Midbrain (tissue), 1 donor: ENCODE results near the gene EPC1.
A peak's percentile ranks its signal among the peaks of the same experiment; 100 is the strongest.

ENCODE experiments used
- DNase-seq: peaks from one replicate; lab custom pipeline; 2025; lab: John Stamatoyannopoulos, UW

The EPC1 gene

GRCh38 chr10:32332299-32332750 is 14.6 kb downstream of the EPC1 start:
- DNase-seq: no peak

DNA sequence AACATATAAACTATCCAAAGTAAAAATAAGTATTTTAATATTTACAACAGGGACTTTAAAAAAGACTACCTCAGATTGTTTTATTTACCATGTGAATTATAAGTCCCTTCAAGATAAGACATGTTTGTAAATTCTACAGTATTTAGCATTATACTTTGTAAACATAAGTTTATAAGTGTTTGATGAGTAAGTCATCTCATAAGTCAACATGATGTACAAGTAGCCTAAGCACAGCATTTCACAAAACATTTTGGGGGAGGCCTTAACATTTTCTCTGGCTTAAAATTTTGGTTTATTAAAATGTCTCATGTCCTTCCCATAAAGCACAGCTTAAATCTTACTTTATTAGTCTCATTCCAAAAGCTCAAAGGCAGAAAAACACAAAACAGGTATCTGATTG is 15.4 kb downstream of the EPC1 start:
- no peak for DNase-seq

DNA sequence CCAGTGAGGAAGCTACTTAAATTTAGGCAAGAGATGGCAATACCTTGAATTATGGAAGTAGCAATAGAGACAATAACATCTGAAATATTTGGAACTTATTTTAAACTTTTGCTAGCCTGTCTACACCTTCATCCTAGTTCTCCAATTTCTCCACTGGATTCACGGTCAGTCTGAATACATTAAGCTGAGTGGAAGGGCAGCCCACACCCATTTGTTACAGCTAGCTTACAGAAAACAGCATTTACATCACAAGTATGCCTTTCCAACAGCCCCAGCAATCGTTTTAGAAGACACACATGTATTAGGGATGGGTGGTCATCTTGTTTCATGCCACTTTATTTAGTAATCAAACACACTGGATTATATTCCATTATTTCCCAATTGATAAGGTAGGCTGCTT is 16.7 kb downstream of the EPC1 start:
- no peak for DNase-seq

DNA sequence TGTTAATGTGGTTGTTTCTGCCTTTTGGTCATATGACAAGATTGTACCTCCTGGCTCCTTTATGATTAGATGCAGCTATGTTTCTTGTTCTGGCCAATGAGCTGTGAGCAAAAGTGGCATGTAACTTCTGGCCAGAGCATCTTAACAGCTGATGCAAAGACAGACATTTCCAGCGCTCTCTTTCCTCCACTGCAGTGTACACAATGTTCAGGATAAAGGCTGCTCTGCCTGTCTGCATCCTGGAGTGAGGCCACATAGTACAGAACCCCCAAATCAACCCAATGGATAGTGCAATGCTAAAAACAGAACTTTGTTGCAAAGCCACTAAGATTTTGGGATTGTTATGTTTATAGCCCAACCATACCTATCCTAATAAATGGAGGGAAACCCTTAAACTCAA is 17.9 kb downstream of the EPC1 start:
- DNase-seq: no peak

- DNase-seq: no peak
Measured at GRCh38 chr10:32328499-32328898, 18.5 kb downstream of the EPC1 start.

DNA sequence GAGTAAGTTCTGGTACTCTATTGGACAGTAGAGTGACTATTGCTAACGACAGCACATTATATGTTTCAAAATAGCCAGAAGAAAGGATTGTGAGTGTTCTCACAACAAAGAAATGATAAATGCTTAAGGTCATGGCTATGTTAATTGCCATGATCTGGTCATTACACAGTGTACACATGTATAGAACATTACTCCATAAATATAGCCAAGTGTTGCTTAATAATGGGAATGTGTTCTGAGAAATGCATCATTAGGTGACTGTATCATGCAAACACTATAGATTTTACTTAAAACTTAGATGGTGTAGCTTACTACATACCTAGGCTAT is 19.6 kb downstream of the EPC1 start:
- DNase-seq: no peak

DNA sequence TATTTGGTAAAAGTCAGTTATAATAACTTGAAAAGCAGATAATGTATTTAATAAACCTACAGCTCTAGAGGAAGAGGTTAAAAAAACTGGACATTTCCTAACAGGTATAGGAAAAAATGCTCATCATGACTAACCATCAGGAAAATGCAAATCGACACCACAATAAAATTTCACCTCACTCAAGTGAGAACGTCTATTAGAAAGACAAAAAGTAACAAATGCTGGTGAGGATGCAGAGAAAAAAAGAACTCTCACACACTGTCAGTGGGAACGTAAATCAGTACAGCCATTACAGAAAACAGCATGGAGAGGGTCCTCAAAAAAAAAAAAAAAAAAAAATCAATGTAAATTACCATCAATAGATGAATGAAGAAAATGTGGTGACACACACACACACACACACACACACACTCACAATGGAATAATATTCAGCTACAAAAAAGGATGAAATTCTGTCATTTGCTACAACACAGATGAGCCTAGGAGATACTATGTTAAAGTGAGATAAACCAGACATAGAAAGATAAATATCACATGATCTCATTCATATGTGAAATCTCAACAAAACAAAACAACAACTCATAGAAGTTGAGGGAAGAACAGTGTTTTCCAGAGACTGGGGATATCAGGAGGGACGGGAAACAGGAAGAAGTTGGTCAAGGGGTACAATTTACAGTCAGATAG is 20.1 kb downstream of the EPC1 start:
- DNase-seq: no peak

- DNase-seq: no peak
Measured at GRCh38 chr10:32326119-32326518, 20.8 kb downstream of the EPC1 start.

DNA sequence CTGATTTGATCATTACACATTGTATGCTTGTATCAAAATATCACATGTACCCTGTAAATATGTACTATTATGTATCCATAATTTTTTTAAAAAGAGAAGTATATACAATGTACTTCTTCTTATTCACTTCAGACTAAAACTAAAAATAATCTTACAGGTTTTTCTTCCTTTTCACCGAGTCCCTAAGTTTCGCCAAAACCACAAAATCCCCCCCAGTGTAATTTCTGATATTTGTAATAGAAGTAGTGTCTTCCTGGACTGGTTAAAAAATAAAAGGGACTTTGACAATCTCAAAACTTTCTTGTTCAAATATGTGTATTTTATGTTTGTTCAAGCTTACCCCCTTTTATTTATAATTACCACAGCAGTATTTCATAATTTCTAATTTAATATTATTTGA is 23.9 kb downstream of the EPC1 start:
- DNase-seq: no peak

DNA sequence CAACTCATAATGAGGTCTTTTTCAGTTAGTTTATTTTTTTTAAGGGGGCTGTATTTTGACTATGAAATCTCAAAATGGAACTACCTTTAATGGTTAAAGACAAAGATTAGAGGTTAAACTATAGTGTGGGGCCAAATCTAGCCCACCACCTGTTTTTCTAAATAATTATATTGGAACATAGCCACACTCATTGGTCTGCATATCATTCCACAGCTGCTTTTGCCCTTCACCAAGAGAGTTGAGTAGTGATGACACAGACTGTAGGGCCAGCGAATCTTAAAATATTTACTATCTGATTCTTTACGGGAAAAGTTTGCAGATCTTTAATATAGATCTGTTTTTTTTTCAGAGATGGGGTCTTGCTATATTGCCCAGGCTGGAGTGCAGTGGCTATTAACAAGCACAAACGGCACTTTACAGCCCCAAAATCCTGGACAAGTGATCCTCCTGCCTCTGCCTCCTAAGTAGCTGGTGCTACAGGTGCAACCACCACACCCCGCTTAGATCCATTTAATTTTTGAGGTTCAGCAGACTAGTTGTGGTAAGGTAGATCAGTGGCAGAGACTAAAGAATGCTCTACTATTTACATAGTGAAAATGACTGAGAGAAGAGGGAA is 25.8 kb downstream of the EPC1 start:
- no peak for DNase-seq

DNA sequence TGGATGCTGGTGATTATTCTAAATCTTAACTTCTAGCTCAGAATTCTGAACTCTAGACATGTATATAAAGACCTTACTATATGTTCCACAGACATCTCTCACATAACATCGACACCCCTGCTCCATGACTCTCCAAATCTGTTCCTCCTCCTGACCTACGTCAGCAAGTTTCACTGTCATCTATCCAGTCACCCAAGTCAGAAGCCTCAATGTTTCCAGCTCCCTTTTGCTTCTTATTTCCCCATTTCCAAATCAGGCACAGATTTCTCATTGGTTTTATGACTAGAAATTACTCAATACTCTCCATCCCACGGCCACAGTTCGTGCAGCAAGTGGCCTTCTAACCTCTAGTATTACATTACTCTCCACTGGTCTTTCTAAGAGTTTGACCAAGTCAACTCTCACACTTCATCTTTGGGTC is 28.5 kb downstream of the EPC1 start:
- DNase-seq: peak; percentile 12

DNA sequence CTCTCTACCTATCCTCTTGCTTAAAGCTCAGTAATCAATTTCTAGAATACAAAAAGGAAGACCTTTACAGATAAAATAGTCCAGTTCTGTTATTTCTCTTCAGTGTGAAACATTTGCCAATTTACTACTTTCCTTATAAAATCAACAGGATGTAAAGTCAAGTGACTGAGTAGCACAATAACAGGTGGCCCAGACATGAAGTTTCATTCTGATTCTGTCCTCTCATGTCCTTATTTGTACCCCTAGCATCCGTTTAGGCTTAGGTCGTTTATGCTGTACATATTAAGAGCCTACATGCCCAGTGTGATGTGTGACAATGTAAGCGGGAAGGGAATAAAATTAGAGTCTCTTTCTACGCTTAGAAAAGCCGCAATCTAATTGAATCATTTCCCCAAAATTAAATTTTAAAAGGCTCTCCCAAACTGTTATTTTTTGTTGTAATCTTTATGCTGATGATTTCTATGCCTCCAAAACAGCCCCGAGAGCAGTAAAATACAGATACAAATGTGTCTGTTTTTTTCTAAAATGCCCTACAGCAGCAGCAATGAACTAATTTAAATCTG is 29.1 kb downstream of the EPC1 start:
- DNase-seq: no peak

DNA sequence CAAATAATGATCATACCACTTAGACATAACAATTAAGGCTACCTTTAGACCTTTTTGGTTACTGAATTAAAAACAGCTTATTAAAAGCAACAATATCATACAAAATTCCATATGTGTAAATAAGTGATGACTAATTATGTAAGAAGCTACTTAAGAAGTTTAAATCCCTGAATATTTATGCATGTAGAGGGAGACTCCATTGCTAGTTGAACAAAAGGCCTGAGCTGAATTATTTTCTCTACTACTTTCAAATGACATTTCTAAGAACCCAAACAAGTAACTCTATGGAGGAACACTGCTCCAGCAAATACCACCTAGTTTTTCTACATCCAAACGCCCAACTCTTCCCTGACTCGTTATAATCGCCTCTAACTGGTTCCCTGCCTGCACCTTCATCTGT is 31.5 kb downstream of the EPC1 start:
- DNase-seq: no peak

GRCh38 chr10:32314588-32314987 is 32.4 kb downstream of the EPC1 start:
- no peak for DNase-seq

DNA sequence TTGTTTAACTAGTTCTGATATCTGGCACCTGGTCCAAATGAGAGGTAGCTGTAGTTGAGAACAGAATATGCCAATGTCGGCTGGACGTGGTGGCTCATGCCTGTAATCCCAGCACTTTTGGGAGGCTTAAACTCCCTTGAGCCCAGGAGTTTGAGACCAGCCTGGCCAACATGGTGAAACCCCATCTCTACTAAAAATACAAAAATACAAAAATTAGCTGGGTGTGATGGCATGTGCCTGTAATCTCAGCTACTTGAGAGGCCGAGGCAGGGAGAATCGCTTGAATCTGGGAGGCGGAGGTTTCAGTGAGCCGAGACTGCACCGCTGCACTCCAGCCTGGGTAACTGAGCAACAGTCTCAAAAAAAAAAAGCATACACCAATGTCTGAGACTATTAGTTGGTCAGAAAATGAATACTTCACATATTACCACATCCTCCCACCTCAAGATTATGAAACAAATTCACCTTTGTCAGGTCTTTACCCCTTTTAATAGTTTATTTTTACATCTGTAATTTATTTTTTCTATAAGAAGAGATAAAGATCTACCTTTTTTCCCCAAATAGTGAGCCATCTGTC is 38.8 kb downstream of the EPC1 start:
- no peak for DNase-seq

DNA sequence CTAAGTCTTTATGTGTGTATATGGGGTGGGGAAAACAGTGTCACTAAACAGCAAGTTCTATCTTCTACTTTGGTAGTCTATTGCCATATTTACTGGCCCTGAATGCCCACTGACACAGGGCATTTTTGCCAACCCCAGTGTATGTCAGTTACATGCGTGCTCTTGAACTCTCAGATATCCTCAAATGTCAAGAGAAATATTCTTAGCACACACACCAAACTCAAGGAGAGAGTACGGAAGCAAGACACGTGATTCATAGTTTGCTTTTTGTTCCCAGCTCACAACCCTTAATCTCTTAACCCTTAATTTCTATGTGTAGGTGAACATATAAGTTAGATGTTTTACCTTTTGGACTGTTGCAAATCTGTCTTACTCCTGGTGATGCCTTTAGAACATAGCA is 39.3 kb downstream of the EPC1 start:
- DNase-seq: no peak

GRCh38 chr10:32299354-32299980 is 47.5 kb downstream of the EPC1 start:
- DNase-seq: no peak

DNA sequence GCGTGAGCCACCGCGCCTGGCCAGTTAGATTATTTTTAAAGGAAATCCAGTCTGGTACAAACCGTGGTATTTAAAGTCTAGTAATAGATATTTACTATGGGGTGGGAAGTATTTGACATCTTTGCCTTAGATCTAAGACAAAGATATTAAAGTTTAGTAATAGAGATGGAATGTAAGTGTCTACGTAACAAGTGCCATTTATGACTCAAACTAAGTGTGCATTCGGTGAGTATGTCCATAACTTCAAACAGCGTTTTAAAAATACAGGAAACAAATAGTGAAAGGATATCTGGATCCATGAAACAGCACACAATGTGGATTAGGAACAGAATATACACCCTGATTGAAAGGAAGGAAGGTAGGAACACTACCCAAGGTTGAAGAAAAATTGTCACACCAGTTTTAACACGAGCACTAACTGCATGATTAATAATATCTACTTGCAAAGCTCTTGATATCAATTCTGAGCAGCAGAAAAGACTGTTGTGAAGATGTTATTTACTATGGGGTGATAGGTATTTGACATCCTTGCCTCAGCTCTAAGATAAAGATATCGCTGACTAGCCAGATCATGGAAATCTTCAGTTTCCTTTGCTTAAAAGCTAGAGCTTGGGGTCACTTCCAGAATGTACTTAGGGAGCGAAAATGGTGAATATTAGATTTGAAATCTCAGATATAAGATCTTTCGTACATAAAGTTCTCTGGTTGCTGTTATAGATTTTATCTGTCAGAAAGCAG is 48.7 kb downstream of the EPC1 start:
- DNase-seq: no peak

DNA sequence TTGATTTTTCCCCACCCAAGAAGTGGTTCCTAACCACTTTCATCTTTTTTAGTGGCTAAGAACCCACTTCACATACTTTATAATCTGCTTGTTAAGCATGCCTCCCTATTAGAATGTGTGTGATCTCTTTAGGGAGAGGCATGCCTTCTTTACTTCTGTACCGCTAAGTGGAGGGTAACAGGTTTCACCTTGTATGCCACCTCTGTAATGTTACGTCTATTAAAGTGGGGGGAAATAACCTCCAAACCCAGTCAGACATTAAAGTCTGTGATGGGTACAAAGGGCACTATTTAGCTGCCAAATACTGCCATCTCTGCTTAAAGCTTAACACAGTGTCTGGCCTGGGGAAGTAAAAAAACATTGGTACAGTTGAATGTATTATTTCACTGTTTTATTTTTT is 51.9 kb downstream of the EPC1 start:
- no peak for DNase-seq

DNA sequence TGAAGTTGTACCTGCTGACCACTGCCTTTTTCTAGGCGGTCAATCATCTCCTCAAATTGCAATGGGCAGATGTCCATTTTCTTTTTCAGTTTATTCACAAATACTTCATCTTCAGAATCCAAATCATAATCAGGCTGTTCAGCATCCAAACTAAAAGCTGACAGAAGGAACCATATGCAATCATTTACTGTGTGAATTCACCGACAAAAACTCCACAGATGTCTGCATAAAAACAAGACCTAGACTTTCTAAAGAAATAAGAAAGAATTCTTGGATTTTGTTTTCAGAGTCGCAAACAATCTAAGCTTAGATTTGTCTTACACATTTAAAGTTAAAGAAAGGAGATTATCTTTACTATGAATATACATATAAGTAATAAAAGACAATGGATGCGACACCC is 53.4 kb downstream of the EPC1 start:
- DNase-seq: no peak

GRCh38 chr10:32279795-32280194 is 67.2 kb downstream of the EPC1 start:
- no peak for DNase-seq

GRCh38 chr10:32273336-32273735 is 73.6 kb downstream of the EPC1 start:
- DNase-seq: no peak
